Aorta (tissue), 5 donors: ENCODE data around the gene SAMD3. TPM values are rescaled to one million over a fixed set of nuclear protein-coding genes. Genes with fewer than 3 reads are reported as not detected.
"Not testable (repeated sequence)": the region's sequence is repeated elsewhere in the genome, so short reads cannot be mapped to it uniquely, and the experiment has no call there.

Source experiments
- ATAC-seq: fragments of 200-7000 bp; cut with Tn5 transposase; one replicate; pipeline ENCODE4 v1.9.1; 2022; ENCODE audit warnings: moderate library complexity; ENCODE audit not compliant: low FRiP score
- DNase-seq, 2 donors: peaks; one replicate each; pipeline ENCODE4 v3.0.0-alpha.2; 2020
- H3K27ac ChIP-seq, 2 donors: one replicate each; pipeline ENCODE4 v1.5.1; 2013; ENCODE audit warnings: low read length in 2 of 2, mild to moderate bottlenecking in 2 of 2, moderate library complexity in 2 of 2, control low read depth in 1 of 2, inconsistent platforms in 1 of 2, low read depth in 1 of 2
- H3K27me3 ChIP-seq, 2 donors: one replicate each; pipeline ENCODE4 v1.6.1; 2013; ENCODE audit warnings: control low read depth in 1 of 2, low read length in 1 of 2, mild to moderate bottlenecking in 1 of 2, moderate library complexity in 1 of 2; ENCODE audit not compliant: insufficient read depth in 2 of 2, control insufficient read depth in 1 of 2
- H3K36me3 ChIP-seq, 2 donors: one replicate each; pipeline ENCODE4 v1.6.1; 2013; ENCODE audit warnings: control low read depth in 1 of 2, low read length in 1 of 2, mild to moderate bottlenecking in 1 of 2; ENCODE audit not compliant: insufficient read depth in 2 of 2, control insufficient read depth in 1 of 2
- H3K4me1 ChIP-seq, 2 donors: one replicate each; pipeline ENCODE4 v1.6.1; 2013; ENCODE audit warnings: low read length in 2 of 2, control low read depth in 1 of 2, mild to moderate bottlenecking in 1 of 2, moderate library complexity in 1 of 2; ENCODE audit not compliant: insufficient read depth in 2 of 2, control insufficient read depth in 1 of 2
- H3K4me3 ChIP-seq, 2 donors: one replicate each; pipeline ENCODE4 v1.5.1; 2013; ENCODE audit warnings: low read length in 2 of 2, control low read depth in 1 of 2, mild to moderate bottlenecking in 1 of 2
- H3K9me3 ChIP-seq: one replicate; pipeline ENCODE4 v1.6.1; 2013; ENCODE audit warnings: mild to moderate bottlenecking, low read length; ENCODE audit not compliant: control insufficient read depth
- WGBS, 2 donors: extraction: QIAGEN DNeasy Blood & Tissue Kit; methylation state at CpG; one replicate each; pipeline ENCODE4 v1.1.7; 2013; 5-methylcytosine and 5-hydroxymethylcytosine counted together
- intact Hi-C, 2 donors: fragments of 100-400 bp; cut with DNase I; formaldehyde crosslinking; loops; one replicate each; pipeline versions ENCODE4 v1.14.2 to v1.15.0; 2022
- polyA plus RNA-seq, 2 donors: library from polyadenylated mRNA; stranded (reverse); fragments of 200-250 nt; gene quantifications; one replicate each; pipeline ENCODE4 v1.2.3, GENCODE V29; 2013
- total RNA-seq, 2 donors: library from RNA; stranded (reverse); fragmentation: NEBNext Ultra II Directional; extraction: Animal tissue kit (Norgen Biotek cat#: 25700); gene quantifications; one replicate each; pipeline ENCODE4 v1.2.1, GENCODE V29; 2021
- donor health status: healthy with polysubstance abuse.
- donor health status: Bipolar disorder and iron deficiency.
- donor health status: DM: no; HTN: no; CAD: no.
- donor health status: DM: no; HTN: no; CAD: no.
- donor health status: DM: yes; HTN: yes; CAD: no.

SAMD3 gene
- total and polyA plus RNA-seq, 4 donors, result 1.2 to 2.7 TPM; not detected in 2

DNA sequence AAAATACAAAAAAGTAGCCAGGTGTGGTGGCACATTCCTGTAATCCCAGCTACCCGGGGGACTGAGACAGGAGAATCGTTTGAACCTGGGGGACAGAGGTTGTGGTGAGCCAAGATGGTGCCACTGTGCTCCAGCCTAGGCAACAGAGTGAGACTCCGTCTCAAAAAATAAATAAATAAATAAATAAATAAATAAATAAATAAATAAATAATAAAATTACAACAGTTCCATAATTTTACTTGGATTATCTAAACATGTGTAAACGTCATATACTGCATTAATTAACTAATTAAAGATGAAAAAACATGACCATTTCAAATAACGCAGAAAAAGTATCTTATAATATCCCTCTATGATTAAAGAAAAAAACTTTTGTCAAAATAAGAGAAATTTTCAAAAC, 65.8 kb downstream of the SAMD3 start:
- ATAC-seq (no peak), DNase-seq (no peak)
- 92% methylated on average over 5 of the region's 5 CpGs for WGBS, 2 donors
- no peaks in the 10 kb centered on the region for H3K4me1 ChIP-seq
- no peak overlapping the region for H3K4me3 ChIP-seq
- H3K36me3 ChIP-seq, result no peaks in the 10 kb centered on the region
- H3K9me3 ChIP-seq, result no peaks in the 10 kb centered on the region
- H3K27me3 ChIP-seq, result no peaks in the 10 kb centered on the region
- intact Hi-C loops, result no loop called here
- H3K27ac ChIP-seq, result no peak overlapping the region

DNA sequence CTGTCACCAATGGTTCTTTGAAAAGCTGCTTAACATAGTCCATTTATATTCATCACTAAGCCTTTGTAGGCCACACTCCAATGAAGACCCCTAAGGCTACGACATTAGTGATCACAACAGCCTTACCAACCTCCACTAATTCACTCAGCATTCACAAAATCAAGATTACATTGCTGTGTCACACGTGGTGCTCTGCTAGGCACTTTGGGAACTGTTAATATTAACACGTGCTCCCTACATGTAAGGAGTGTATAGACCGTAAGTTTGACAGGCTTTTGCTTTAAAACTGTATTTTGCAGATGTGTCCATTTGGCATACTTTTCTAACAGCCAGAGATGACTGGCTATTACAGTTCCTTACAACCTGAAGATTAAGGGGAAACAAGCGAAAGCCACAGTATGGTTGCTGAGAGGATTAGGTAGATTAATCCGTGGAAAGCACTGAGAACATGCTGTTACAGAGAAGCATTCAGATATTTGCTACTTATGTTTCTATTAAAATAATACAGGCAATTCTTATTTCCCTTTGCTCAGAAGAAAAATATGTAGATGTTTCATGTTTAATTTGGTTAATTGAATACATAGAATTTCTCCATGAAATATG, 69.7 kb downstream of the SAMD3 start:
- no peak for DNase-seq
- 88 to 90% methylated on average over 6 of the region's 6 CpGs for WGBS, 2 donors
- no peak for ATAC-seq

DNA sequence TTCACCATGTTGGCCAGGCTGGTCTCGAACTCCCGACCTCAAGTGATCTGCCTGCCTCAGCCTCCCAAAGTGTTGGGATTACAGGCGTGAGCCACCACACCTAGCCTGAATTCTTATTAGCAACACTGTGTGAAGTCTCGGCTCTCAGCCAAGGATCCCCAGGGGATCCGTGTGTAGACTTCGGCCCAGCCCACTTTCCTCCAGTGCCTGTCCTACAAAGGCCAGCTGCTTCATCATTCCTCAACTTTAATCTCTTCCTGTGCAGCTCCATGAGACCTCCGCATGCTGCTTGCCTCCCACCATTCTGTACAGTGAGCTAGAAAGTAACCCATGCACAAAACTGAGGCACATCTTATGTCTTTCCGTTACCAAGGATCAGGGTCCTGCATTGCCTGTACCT, 71.8 kb downstream of the SAMD3 start:
- Histone ChIP-seq H3K9me3 (no peaks in the 10 kb centered on the region), H3K36me3 (no peaks in the 10 kb centered on the region), H3K4me1 (no peaks in the 10 kb centered on the region), H3K27me3 (no peaks in the 10 kb centered on the region), H3K4me3 (no peak overlapping the region), H3K27ac (no peak overlapping the region)
- ATAC-seq, result no peak
- intact Hi-C loops, result no loop called here
- 73 to 75% methylated on average over 8 of the region's 8 CpGs for WGBS, 2 donors
- DNase-seq, result no peak

More for the DNA sequence above, 69.7 kb downstream of the SAMD3 start:
- Histone ChIP-seq H3K4me1 (no peaks in the 10 kb centered on the region), H3K36me3 (no peaks in the 10 kb centered on the region), H3K27ac (no peak overlapping the region), H3K9me3 (no peaks in the 10 kb centered on the region), H3K27me3 (no peaks in the 10 kb centered on the region), H3K4me3 (no peak overlapping the region)
- intact Hi-C loops, result no loop called here

DNA sequence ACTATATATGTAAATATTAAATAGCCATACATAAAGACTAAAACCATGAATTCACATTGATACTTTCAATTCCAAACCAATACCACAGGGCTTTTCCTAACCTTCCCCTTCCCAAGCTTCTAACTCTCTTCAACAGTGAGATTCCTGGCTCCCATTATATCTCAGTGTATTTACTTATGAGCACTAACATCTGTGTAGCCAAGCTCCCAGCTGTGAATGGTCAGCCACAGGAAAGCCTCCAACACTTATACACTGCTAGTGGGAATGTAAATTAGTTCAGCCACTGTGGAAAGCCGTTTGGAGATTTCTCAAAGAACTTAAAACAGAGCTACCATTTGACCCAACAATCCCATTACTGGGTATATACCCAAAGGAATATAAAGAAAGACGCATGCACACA, 73.7 kb downstream of the SAMD3 start:
- DNase-seq, H3K27ac ChIP-seq, ATAC-seq, intact Hi-C loops, H3K4me3 ChIP-seq, H3K4me1 ChIP-seq, H3K36me3 ChIP-seq, H3K9me3 ChIP-seq, H3K27me3 ChIP-seq: not testable (repeated sequence)
- WGBS, 2 donors, result 87 to 96% methylated on average over 2 of the region's 2 CpGs

DNA sequence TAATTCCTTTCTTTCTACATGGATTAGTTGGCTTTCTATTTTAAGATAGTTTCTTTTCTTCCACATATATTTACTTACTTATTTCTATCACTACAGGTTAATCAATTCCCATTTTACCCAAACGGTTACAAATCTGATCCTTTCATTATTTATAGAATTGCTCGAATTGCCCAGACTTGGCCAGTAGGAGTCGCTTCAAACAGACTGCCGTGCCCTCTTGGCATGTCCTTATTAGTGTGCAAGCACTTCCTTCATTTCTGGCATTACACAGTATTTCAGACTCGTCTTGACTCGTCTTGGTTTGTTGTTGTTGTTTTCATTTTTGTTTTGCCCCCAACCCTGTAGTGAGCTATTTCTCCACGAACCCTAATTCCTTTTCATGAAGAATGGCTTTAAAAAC, 74.6 kb downstream of the SAMD3 start:
- intact Hi-C loops, result no loop called here
- Histone ChIP-seq H3K27ac (no peak overlapping the region), H3K4me1 (no peaks in the 10 kb centered on the region), H3K9me3 (no peaks in the 10 kb centered on the region), H3K4me3 (no peak overlapping the region), H3K27me3 (no peaks in the 10 kb centered on the region), H3K36me3 (peaks cover 0 to 2% of the 10 kb centered on the region in 2 donors)
- no peak for DNase-seq
- WGBS, 2 donors, result 82 to 87% methylated on average over 7 of the region's 7 CpGs
- no peak for ATAC-seq

DNA sequence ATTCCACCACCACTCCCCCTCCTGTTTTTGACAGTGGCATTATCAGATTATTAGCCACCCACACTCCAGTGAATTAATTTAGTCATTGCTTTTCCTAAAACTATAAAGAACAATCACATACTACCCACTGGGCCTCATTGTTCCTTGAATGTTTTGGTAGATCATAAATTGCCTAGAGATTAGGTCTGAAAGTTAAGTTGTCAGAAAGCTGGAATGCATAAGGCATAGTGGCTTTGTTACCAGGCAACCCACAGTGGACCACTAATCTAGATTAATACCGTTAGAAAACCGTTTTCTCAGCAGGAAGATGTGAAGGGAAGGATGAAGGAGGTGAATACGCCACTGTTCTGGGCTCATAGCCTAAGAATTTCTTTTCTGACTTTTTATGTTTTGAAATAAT, 75.6 kb downstream of the SAMD3 start:
- intact Hi-C loops, result no loop called here
- 76 to 78% methylated on average over 3 of the region's 3 CpGs for WGBS, 2 donors
- no peaks in the 10 kb centered on the region for H3K9me3 ChIP-seq
- H3K4me3 ChIP-seq, result no peak overlapping the region
- H3K36me3 ChIP-seq, result peaks cover 0 to 2% of the 10 kb centered on the region in 2 donors
- ATAC-seq, result no peak
- no peak for DNase-seq
- no peaks in the 10 kb centered on the region for H3K27me3 ChIP-seq
- no peak overlapping the region for H3K27ac ChIP-seq
- H3K4me1 ChIP-seq, result no peaks in the 10 kb centered on the region

DNA sequence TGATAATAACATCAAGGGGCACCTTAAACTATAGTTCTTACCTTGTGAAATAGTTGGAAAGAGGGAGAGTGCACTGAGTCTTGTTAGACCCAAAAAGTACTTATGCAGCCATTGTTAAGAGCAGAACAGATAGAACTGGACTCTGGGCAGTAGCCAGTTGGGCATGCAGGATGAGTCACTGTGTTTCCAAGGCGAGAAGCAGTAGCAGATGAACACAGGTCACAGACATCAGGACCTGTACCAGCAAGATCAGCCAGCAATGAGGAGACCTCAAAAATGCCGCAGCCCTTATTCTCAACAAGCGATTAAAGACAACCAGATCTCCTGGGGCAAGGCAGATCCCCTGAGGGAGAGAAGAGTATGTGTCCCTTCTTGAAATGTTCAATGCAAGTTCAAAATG, 79.0 kb downstream of the SAMD3 start:
- no peak overlapping the region for H3K4me3 ChIP-seq
- DNase-seq, result no peak
- H3K27ac ChIP-seq, result no peak overlapping the region
- H3K27me3 ChIP-seq, result no peaks in the 10 kb centered on the region
- peaks cover 0 to 2% of the 10 kb centered on the region in 2 donors for H3K36me3 ChIP-seq
- no peaks in the 10 kb centered on the region for H3K9me3 ChIP-seq
- ATAC-seq, result no peak
- H3K4me1 ChIP-seq, result no peaks in the 10 kb centered on the region
- WGBS, 2 donors, result 94 to 97% methylated on average over 3 of the region's 3 CpGs
- intact Hi-C loops, result no loop called here

DNA sequence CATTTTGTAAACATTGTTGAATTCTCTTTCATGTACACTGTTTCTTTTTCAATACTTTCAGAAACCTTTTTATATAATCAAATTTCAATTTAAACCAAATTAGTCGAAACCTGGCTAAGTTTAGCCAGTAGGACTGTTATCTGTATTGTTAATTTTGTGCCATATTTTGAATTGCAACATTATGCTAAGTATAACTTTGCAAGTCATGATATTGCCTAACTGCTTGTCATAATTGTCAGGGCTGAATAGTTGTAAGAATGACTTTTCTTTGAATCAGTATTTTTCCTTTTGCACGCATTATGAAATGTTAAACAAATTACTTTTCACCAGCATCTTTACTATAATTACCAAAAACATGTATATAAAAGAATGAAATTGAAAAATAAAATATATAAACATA, 82.7 kb downstream of the SAMD3 start:
- intact Hi-C loops, result no loop called here
- ATAC-seq, result no peak
- H3K27me3 ChIP-seq, result no peaks in the 10 kb centered on the region
- whole genome bisulfite sequencing, 2 donors, result 87 to 88% methylated on average over 2 of the region's 2 CpGs
- peaks cover 0 to 2% of the 10 kb centered on the region in 2 donors for H3K36me3 ChIP-seq
- H3K9me3 ChIP-seq, result no peaks in the 10 kb centered on the region
- no peak overlapping the region for H3K4me3 ChIP-seq
- no peak overlapping the region for H3K27ac ChIP-seq
- no peak for DNase-seq
- no peaks in the 10 kb centered on the region for H3K4me1 ChIP-seq

DNA sequence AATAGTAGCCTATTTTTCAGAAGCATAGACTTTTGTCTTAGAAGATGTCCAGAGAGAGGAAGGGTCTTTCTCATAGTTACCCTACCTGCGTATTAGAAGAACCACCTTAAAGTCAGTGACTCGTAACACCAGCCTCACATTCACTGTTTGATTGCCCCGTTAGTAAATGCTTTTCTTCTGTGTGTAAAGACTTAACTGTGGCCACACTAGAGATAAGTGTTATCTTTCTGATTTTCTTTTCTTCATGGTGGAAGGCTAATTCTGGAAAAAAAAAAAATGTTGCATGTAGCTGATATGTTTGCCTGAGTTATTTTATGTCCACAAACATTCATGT, 83.9 kb downstream of the SAMD3 start:
- H3K27ac ChIP-seq, result no peak overlapping the region
- intact Hi-C loops, result no loop called here
- no peaks in the 10 kb centered on the region for H3K27me3 ChIP-seq
- peaks cover 0 to 2% of the 10 kb centered on the region in 2 donors for H3K36me3 ChIP-seq
- 86 to 87% methylated on average over 3 of the region's 3 CpGs for WGBS, 2 donors
- DNase-seq (no peak), ATAC-seq (no peak)
- no peaks in the 10 kb centered on the region for H3K4me1 ChIP-seq
- H3K4me3 ChIP-seq, result no peak overlapping the region
- H3K9me3 ChIP-seq, result no peaks in the 10 kb centered on the region
